ENCODE data around the gene PSMG2. TPM values are rescaled to one million over a fixed set of nuclear protein-coding genes. Genes with fewer than 3 reads are reported as not detected.

PSMG2 gene
- total and polyA plus RNA-seq, 12 donors, result 36.2 to 64.7 (median 47.6) TPM

DNA sequence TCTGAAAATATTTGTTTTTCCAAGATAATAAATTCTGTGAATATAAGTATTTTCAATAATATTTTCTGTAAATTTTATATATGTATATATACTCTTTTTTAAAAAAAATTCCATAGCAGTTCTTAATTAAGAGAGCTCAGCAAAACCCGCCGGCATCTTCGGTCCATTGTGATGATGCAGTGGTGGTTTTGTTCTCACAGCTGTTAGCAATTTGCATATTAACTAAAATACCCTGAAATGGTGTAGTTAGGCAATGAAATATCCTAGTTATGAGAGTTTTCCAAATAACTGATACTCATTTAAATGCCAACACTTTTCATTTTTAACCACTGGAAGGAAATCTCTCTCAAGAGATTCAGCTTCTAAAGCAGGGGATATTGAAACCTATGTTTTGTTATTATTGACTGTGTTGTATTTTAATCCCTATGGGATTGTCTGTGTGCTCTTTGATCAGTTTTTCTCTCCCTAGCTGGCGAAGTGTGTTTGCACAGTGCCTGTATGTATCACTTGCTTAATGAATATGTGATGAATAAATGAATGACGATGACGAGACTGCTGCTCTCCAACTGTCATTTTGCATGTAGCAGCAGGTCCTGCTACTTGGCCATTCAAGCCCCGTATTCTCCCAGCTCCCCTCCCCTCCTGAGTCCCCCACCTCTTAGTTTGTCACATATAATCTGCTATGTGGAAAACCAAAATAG is 42.4 kb downstream of the PSMG2 start:
- TF ChIP-seq CTCF (IDR thresholded peaks at IDR 0.05), result no peak
- DNase-seq (no peak), ATAC-seq (no peak)
- H3K36me3 ChIP-seq, result no peaks in the 10 kb centered on the region
- 87 to 88% methylated on average over 7 of the region's 7 CpGs for WGBS, 2 donors
- no peaks in the 10 kb centered on the region for H3K4me1 ChIP-seq
- H3K27me3 ChIP-seq, result no peaks in the 10 kb centered on the region
- H3K9me3 ChIP-seq, result no peaks in the 10 kb centered on the region
- H3K27ac ChIP-seq, result no peak overlapping the region
- H3K4me3 ChIP-seq, result no peak overlapping the region
- intact Hi-C loops (cut with DNase I), result loop anchor here in 3 of 10 donors (2.0 to 10.0 kb wide), 3 partner anchors 150 to 190 kb away; no protein-coding TSS in a partner anchor

DNA sequence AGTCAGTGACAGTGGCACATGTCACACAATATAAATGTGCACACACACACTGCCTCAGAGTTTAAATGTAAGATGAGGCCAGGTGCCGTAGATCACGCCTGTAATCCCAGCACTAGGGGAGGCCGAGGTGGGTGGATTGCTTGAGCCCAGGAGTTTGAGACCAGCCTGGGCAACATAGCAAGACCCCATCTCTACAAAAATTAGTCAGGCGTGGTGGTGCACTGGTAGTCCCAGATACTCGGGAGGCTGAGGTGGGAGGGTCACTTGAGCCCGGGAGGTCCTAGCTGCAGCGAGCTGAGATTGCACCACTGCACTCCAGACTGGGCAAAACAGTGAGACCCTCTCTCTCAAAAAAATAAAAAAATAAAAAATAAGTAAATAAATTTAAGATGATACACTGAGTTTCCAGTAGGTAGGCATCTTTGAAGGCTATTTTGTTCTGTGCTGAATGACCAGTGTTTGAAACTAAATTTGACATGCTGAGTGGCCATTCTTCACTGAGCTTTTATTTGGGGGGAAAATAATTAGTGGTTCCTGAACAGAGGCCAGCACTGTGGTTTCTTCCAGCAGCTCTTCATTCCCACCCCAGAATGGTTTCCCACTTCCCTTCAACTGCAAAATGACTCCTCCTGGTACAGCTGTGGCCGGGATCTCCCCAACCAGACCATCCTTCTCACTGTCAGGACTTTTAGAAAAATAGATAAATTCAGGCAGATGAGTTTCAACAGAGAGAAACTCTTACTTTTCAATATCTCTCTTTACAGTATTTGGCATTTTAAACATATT is 44.9 kb downstream of the PSMG2 start:
- intact Hi-C loops (cut with DNase I), result loop anchor here in 2 of 10 donors (5.0 to 10.0 kb wide), 2 partner anchors 147 to 185 kb away; no protein-coding TSS in a partner anchor
- DNase-seq (no peak), ATAC-seq (no peak)
- TF ChIP-seq CTCF (IDR thresholded peaks at IDR 0.05), result no peak
- H3K9me3 ChIP-seq, result no peaks in the 10 kb centered on the region
- H3K27me3 ChIP-seq, result no peaks in the 10 kb centered on the region
- no peaks in the 10 kb centered on the region for H3K36me3 ChIP-seq
- no peak overlapping the region for H3K27ac ChIP-seq
- H3K4me1 ChIP-seq, result no peaks in the 10 kb centered on the region
- no peak overlapping the region for H3K4me3 ChIP-seq
- 88 to 90% methylated on average over 8 of the region's 8 CpGs for WGBS, 2 donors

DNA sequence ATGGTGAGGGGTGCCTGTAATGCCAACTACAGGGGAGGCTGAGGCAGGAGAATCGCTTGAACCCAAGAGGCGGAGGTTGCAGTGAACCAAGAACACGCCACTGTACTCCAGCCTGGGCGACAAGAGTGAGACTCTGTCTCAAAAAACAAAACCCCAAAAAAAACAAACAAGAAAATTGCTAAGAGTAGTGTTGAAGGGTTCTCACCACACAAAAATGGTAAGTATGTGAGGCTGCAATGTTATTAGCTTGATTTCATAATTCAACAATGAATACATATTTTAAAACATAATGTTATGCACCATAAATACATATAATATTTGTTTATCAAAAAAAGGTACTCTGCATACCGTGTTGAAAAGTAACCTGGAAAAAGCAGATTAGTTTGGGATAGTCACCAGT is 45.8 kb downstream of the PSMG2 start:
- DNase-seq (no peak), ATAC-seq (no peak)
- H3K27me3 ChIP-seq, result no peaks in the 10 kb centered on the region
- H3K27ac ChIP-seq, result no peak overlapping the region
- H3K36me3 ChIP-seq, result no peaks in the 10 kb centered on the region
- intact Hi-C loops (cut with DNase I), result loop anchor here in 2 of 10 donors (5.0 to 10.0 kb wide), 2 partner anchors 146 to 184 kb away; no protein-coding TSS in a partner anchor
- no peak for TF ChIP-seq CTCF (IDR thresholded peaks at IDR 0.05)
- H3K4me3 ChIP-seq, result no peak overlapping the region
- WGBS, 2 donors, result 87 to 90% methylated on average over 5 of the region's 5 CpGs
- H3K9me3 ChIP-seq, result no peaks in the 10 kb centered on the region
- H3K4me1 ChIP-seq, result no peaks in the 10 kb centered on the region

DNA sequence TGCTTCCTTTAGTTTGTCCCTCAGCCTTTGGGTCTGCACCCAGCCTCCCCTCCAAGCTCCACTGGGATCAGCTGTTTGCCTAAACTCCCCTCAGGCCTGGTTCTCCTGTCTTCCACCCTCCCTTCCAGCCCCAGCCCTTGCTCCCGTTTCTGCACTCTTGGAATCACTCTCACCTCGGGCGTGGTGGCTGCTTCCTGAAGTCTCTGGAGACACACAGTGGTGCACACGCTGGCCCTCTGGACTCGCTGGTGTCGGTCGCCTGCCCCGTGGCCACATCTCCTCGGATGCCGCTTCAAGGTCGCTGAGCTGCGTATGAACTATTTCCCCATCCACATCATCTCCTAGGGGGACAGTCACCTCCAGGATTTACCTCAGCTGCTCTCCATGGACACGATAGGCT is 46.3 kb downstream of the PSMG2 start:
- H3K9me3 ChIP-seq, result no peaks in the 10 kb centered on the region
- H3K4me1 ChIP-seq, result no peaks in the 10 kb centered on the region
- H3K36me3 ChIP-seq, result no peaks in the 10 kb centered on the region
- no peak for DNase-seq
- no peak overlapping the region for H3K4me3 ChIP-seq
- no peaks in the 10 kb centered on the region for H3K27me3 ChIP-seq
- no peak for TF ChIP-seq CTCF (IDR thresholded peaks at IDR 0.05)
- ATAC-seq, result no peak
- 75 to 79% methylated on average over 13 of the region's 13 CpGs for WGBS, 2 donors
- H3K27ac ChIP-seq, result no peak overlapping the region
- intact Hi-C loops (cut with DNase I), result loop anchor here in 2 of 10 donors (5.0 to 10.0 kb wide), 2 partner anchors 146 to 183 kb away; no protein-coding TSS in a partner anchor
